GM12873 (cell line): ENCODE results near the gene PPARA.

Source experiments
- TF ChIP-seq, protein P1 (sequence below): IDR thresholded peaks from 2 replicates; pipeline ENCODE4 v1.5.1; 2012; ENCODE audit warnings: low read depth, mild to moderate bottlenecking, moderate library complexity, low read length, control low read depth; ENCODE audit not compliant: insufficient read depth; ENCODE audit errors: missing control alignments

PPARA gene

DNA sequence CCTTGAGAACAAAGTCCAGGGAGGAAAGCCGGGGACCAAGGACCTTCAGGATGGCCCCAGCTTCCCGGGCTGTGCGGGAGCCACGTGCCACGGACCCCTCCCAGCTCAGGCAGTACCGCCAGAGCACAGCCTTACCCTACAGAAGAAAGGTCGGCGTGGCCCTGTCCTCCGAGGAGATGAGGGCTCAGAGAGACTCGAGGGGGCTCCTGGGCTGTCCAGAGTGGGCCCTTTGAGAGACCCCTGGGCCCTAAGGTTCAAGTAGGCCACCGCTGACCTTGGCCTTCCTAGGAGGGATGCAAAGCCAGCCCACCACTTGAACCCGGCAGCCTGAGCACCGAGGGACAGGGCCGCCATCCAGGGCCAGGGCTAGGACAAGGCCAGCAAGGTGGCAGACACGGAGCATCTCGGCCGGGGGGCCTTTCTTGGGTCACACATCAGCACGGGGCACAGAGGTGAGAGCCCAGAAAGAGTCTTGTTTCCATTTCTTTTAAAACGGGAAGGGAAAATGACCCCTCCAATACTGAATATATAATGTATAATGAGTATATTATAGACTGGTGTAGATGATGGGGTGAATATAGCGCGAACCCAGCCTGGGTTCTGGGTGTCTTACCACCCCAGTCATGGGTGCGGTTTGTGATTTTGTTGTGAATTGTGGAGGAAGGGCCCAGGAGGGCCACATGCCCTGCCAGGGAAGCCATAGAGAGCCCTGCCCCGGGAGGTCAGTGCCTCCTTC lies 34.4 kb upstream of the PPARA start:
- TF ChIP-seq, protein P1, sequence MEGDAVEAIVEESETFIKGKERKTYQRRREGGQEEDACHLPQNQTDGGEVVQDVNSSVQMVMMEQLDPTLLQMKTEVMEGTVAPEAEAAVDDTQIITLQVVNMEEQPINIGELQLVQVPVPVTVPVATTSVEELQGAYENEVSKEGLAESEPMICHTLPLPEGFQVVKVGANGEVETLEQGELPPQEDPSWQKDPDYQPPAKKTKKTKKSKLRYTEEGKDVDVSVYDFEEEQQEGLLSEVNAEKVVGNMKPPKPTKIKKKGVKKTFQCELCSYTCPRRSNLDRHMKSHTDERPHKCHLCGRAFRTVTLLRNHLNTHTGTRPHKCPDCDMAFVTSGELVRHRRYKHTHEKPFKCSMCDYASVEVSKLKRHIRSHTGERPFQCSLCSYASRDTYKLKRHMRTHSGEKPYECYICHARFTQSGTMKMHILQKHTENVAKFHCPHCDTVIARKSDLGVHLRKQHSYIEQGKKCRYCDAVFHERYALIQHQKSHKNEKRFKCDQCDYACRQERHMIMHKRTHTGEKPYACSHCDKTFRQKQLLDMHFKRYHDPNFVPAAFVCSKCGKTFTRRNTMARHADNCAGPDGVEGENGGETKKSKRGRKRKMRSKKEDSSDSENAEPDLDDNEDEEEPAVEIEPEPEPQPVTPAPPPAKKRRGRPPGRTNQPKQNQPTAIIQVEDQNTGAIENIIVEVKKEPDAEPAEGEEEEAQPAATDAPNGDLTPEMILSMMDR: no peak

DNA sequence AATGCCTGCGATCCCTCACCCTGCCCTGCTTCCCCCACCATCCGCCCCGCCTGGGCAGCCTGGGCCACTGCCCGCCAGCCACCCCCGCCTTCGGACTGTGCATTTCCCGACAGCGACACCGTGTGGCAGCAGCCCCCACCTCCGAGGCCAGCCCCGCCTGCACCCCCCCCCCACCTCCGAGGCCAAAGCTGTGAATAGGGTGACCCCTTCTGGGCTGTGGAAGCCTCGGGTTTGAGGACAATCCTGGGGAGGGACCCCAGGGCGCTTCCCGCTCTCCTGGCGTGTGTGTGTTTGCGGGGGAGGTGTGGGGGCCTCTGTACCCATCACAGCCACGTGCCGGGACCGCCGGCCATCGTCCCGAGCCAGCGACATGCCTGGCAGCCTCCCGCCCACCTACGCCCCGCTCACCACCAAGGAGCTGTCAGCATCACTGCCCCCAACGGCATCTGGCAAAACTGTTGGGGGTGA lies 33.8 kb upstream of the PPARA start:
- TF ChIP-seq, protein P1: peak; percentile 86

- TF ChIP-seq, protein P1: no peak
Measured at GRCh38 chr22:46117206-46118199, 32.8 kb upstream of the PPARA start.

DNA sequence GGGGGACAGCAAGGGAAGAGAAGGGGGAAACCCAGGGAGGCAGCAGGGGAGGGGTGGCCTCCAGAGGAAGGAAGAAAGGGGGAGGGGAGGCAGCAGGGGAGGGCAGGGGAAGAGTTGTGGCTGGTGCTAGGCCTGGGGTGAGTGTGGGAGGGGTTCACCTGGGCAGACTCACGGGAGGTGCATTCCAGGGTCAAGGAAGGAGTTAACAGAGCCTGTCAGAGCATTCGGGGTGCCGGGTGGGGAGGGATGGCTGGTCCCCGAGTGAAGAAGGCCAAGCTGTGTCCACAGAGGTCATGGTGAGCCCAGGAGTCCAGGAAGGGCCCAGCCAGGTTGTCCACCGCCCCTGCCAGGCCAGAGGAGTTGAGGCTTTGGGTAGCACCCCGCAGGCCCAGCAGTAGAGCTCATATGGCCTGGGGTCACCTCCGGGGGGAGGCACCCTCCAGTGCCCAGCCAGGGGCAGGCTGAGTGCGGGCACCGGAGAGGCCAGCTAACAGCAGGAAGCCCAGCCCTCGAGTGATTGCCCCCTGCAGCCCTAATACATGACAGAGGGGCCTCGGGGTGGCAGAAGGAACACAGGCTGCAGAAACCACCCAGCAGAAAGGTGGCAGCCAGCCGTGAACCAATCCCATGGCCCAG lies 31.1 kb upstream of the PPARA start:
- TF ChIP-seq, protein P1: no peak

DNA sequence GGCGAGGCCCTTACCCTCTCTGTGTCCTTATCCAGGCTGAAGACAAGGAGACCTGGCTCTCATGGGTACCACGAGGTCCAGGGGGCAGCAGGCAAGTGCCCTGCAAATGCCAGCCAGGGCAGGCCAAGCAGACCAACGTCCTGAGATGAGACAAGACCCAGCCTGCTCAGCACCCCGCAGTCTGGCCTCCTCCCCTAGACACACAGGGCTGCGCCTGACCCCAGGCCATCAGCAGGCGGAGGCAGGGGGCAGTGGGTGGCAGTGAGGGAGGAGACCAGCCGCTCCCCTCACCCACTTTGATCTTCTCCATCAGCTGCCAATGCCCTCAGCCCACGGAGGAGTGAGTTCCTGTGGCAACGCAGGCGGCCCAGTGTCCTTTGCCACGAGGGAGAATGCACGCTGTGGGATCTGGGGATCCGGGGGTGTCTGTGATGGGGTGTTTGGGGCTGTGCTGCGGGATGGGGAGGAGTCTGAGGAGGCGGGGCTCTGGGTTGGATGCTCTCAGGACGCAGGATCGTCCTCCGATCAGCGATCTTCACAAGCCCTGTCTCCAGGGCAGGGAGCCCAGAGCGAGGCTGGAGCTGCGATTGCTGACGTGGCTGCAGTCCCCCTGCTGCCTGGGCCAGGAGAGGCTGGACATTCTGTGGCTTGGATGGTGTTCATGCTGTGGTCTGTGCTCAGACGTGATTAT lies 30.5 kb upstream of the PPARA start:
- TF ChIP-seq, protein P1: no peak

GRCh38 chr22:46120420-46120737 lies 29.9 kb upstream of the PPARA start:
- TF ChIP-seq, protein P1: no peak

- TF ChIP-seq, protein P1: no peak
Measured at GRCh38 chr22:46121079-46121478, 29.2 kb upstream of the PPARA start.
